ENCODE measurements around the gene COMMD1. TPM values are rescaled to one million over a fixed set of nuclear protein-coding genes. Genes with fewer than 3 reads are reported as not detected.

Gene COMMD1
- total and polyA plus RNA-seq, 2 donors (not counting 1 experiment from before 2014, with no cell fraction given): 38.6 to 49.3 TPM

DNA sequence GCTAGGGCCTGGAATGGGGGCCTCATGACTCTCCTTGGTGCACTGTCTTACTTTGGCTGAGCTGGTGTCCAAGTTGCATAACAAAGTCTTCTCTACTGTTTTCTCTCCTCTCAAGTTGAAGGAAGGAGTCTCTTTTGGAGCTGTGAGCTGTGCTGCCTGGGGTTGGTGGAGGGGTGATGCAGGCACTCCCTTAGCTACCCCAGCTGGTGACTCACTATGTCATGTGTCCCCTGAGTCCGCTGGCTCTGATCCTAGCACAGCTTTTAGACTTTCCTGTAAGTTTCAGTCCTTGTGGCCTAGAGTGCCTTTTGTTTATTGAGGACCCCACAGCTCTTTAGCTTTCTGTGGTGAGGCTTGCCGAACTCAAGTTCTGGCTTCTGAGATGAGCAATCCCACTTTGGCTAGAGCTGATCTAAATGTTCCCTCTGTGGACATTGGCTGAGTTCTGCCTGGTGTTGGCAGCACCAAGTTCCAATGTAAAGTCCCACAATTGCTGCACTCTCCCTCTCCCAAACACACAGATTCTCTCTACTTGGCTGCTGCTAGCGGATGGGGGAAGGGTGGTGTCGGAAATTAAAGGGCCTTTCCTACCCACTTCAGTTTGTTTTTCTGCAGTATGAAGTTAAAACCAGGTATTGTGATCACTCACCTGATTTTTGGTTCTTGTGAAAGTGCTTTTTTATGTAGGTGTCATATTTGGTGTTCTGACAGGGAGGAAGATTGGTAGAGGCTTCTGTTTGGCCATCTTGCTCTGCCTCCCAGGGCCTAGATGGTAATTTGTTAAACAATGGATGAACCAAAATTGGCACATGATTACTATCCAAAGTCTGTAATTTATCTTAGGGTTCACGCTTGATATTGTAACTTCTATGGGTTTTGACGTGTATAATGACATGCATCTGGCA, 83.2 kb downstream of the COMMD1 start:
- H3K27me3 ChIP-seq (ENCODE audit: control insufficient read depth, insufficient read depth, low read length): no peaks in the 10 kb centered on the region
- no peak overlapping the region for H3K4me2 ChIP-seq (ENCODE audit: extremely low read depth, insufficient read depth, low read length)
- no peaks in the 10 kb centered on the region for H3K79me2 ChIP-seq (ENCODE audit: control insufficient read depth, insufficient read depth, low read length)
- no peaks in the 10 kb centered on the region for H3K4me1 ChIP-seq (ENCODE audit: control insufficient read depth, extremely low read depth, insufficient read depth, low read length)
- H2AFZ ChIP-seq (ENCODE audit: low read length): no peak overlapping the region
- no peak overlapping the region for H3K9ac ChIP-seq (ENCODE audit: insufficient read depth, low read length)
- H3K27ac ChIP-seq (ENCODE audit: insufficient read depth, low read length): no peak overlapping the region
- H3K36me3 ChIP-seq (ENCODE audit: control insufficient read depth, insufficient read depth, low read length): no peaks in the 10 kb centered on the region
- peak; percentile 14 to 55 for DNase-seq (ENCODE audit: low read depth in 2 of 2)
- H4K20me1 ChIP-seq (ENCODE audit: control insufficient read depth, extremely low read depth, insufficient read depth, low read length): no peaks in the 10 kb centered on the region
- TF ChIP-seq, protein P1, sequence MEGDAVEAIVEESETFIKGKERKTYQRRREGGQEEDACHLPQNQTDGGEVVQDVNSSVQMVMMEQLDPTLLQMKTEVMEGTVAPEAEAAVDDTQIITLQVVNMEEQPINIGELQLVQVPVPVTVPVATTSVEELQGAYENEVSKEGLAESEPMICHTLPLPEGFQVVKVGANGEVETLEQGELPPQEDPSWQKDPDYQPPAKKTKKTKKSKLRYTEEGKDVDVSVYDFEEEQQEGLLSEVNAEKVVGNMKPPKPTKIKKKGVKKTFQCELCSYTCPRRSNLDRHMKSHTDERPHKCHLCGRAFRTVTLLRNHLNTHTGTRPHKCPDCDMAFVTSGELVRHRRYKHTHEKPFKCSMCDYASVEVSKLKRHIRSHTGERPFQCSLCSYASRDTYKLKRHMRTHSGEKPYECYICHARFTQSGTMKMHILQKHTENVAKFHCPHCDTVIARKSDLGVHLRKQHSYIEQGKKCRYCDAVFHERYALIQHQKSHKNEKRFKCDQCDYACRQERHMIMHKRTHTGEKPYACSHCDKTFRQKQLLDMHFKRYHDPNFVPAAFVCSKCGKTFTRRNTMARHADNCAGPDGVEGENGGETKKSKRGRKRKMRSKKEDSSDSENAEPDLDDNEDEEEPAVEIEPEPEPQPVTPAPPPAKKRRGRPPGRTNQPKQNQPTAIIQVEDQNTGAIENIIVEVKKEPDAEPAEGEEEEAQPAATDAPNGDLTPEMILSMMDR (conservative IDR thresholded peaks at IDR 0.05 in 1 of 2, IDR thresholded peaks at IDR 0.05 in 1 of 2; ENCODE audit: low read depth in 1 of 2, low read length in 2 of 2): no peak
- no peak for TF ChIP-seq EZH2 (IDR thresholded peaks at IDR 0.05; ENCODE audit: low read length, missing control alignments)
- no peaks in the 10 kb centered on the region for H3K9me3 ChIP-seq (ENCODE audit: control insufficient read depth, insufficient read depth, low read depth, low read length)
- H3K4me3 ChIP-seq (replicated peaks in 1 of 4; ENCODE audit: control extremely low read depth in 1 of 4, insufficient read depth in 1 of 4, low read depth in 3 of 4, low read length in 4 of 4): no peak overlapping the region

DNA sequence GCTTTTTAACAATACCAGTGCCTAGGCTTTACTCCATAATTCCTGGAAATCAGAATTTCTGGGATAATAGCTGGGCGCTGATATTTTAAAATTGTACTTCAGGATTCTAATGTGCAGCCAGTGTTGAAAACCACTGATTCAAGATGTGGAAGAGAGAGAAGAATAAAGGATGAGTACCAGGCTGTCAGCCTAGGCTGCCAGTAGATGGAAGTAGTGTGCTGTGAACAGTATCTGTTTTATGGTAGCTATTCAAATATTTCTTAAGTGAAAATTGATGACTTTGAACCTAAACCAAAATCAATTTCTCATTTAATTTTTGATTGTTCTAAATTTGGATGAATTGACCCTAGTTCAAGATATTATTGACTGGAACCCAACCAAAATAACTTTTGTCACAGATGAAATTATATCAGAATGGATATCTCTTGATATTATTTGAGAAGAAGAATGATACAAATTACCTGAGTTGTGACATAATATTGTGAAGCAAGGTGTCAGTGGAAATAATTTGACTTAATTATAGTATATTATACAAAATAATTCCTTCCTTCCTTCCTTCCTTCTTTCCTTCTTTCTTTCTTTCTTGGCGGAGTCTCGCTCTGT, 88.0 kb downstream of the COMMD1 start:
- DNase-seq (ENCODE audit: low read depth in 2 of 2): peak; percentile 41 to 71
- H3K4me3 ChIP-seq (replicated peaks in 1 of 4; ENCODE audit: control extremely low read depth in 1 of 4, insufficient read depth in 1 of 4, low read depth in 3 of 4, low read length in 4 of 4): no peak overlapping the region
- H3K79me2 ChIP-seq (ENCODE audit: control insufficient read depth, insufficient read depth, low read length): no peaks in the 10 kb centered on the region
- H3K36me3 ChIP-seq (ENCODE audit: control insufficient read depth, insufficient read depth, low read length): no peaks in the 10 kb centered on the region
- H3K4me1 ChIP-seq (ENCODE audit: control insufficient read depth, extremely low read depth, insufficient read depth, low read length): no peaks in the 10 kb centered on the region
- no peak overlapping the region for H2AFZ ChIP-seq (ENCODE audit: low read length)
- H3K9ac ChIP-seq (ENCODE audit: insufficient read depth, low read length): no peak overlapping the region
- no peak for TF ChIP-seq EZH2 (IDR thresholded peaks at IDR 0.05; ENCODE audit: low read length, missing control alignments)
- TF ChIP-seq, protein P1 (conservative IDR thresholded peaks at IDR 0.05 in 1 of 2, IDR thresholded peaks at IDR 0.05 in 1 of 2; ENCODE audit: low read depth in 1 of 2, low read length in 2 of 2): peak; percentile 76 to 79
- H4K20me1 ChIP-seq (ENCODE audit: control insufficient read depth, extremely low read depth, insufficient read depth, low read length): no peaks in the 10 kb centered on the region
- no peak overlapping the region for H3K27ac ChIP-seq (ENCODE audit: insufficient read depth, low read length)
- no peaks in the 10 kb centered on the region for H3K27me3 ChIP-seq (ENCODE audit: control insufficient read depth, insufficient read depth, low read length)
- H3K9me3 ChIP-seq (ENCODE audit: control insufficient read depth, insufficient read depth, low read depth, low read length): no peaks in the 10 kb centered on the region
- no peak overlapping the region for H3K4me2 ChIP-seq (ENCODE audit: extremely low read depth, insufficient read depth, low read length)

DNA sequence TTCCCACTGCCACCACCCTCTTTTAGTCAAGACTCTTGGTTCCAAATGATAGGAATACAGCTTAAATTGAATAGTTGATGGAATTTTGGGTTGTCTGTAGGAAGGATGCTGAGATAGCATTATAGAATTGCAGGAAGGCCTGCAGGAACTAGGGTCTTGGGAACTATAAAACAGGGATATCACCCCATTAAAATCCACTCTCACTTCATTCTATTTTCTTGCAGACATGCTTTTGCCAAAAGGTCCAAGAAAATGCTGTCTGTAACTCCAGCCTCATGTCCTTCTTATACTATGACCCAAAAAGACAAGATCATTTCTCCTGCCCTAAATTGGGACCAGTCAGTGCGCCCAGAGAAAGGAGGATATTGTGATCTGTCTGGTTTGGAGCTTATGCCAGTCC, 89.1 kb downstream of the COMMD1 start:
- H3K27me3 ChIP-seq (ENCODE audit: control insufficient read depth, insufficient read depth, low read length): no peaks in the 10 kb centered on the region
- no peaks in the 10 kb centered on the region for H3K36me3 ChIP-seq (ENCODE audit: control insufficient read depth, insufficient read depth, low read length)
- no peaks in the 10 kb centered on the region for H3K79me2 ChIP-seq (ENCODE audit: control insufficient read depth, insufficient read depth, low read length)
- no peak for TF ChIP-seq EZH2 (IDR thresholded peaks at IDR 0.05; ENCODE audit: low read length, missing control alignments)
- TF ChIP-seq, protein P1 (conservative IDR thresholded peaks at IDR 0.05 in 1 of 2, IDR thresholded peaks at IDR 0.05 in 1 of 2; ENCODE audit: low read depth in 1 of 2, low read length in 2 of 2): no peak
- no peak overlapping the region for H3K4me2 ChIP-seq (ENCODE audit: extremely low read depth, insufficient read depth, low read length)
- no peaks in the 10 kb centered on the region for H3K9me3 ChIP-seq (ENCODE audit: control insufficient read depth, insufficient read depth, low read depth, low read length)
- no peak overlapping the region for H2AFZ ChIP-seq (ENCODE audit: low read length)
- no peak overlapping the region for H3K27ac ChIP-seq (ENCODE audit: insufficient read depth, low read length)
- H3K4me1 ChIP-seq (ENCODE audit: control insufficient read depth, extremely low read depth, insufficient read depth, low read length): no peaks in the 10 kb centered on the region
- DNase-seq (ENCODE audit: low read depth in 2 of 2): no peak
- H3K4me3 ChIP-seq (replicated peaks in 1 of 4; ENCODE audit: control extremely low read depth in 1 of 4, insufficient read depth in 1 of 4, low read depth in 3 of 4, low read length in 4 of 4): no peak overlapping the region
- no peak overlapping the region for H3K9ac ChIP-seq (ENCODE audit: insufficient read depth, low read length)
- no peaks in the 10 kb centered on the region for H4K20me1 ChIP-seq (ENCODE audit: control insufficient read depth, extremely low read depth, insufficient read depth, low read length)
